ENCODE results near the gene MRPL14.

MRPL14 gene

DNA sequence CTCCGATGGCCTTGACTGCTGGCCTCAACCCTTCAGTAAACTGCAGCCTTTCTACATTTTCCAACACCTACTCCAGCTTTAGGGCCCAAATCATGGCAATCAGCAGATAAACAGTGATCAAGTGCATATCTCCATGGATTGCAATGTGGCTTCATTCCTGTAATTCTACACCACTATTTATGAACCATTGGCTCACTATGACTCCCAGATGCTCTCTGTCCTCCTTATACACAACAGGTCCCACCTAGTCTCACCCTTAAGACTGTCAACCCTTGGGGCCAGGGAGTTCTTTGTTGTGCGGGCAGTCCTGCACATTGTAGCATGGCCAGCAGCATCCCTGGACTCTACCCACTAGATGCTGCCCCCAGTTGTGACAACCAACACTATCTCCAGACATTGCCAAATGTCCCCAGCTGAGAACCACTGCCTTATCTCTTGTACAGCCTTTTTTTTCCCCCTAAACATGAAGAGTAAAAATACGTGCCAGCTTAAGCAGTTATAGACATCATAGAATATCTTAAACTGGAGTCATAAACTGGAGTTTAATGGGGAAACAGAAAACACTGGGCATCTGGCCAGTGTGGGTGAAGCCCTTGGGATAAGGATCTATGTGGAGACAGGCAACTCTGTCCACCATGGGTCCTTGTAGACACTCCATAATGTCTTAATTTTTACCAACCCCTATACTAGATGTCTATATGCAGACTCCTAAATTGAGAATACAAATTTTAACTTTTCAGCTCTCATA, 21.1 kb downstream of the MRPL14 start:
- TF ChIP-seq, protein P1, sequence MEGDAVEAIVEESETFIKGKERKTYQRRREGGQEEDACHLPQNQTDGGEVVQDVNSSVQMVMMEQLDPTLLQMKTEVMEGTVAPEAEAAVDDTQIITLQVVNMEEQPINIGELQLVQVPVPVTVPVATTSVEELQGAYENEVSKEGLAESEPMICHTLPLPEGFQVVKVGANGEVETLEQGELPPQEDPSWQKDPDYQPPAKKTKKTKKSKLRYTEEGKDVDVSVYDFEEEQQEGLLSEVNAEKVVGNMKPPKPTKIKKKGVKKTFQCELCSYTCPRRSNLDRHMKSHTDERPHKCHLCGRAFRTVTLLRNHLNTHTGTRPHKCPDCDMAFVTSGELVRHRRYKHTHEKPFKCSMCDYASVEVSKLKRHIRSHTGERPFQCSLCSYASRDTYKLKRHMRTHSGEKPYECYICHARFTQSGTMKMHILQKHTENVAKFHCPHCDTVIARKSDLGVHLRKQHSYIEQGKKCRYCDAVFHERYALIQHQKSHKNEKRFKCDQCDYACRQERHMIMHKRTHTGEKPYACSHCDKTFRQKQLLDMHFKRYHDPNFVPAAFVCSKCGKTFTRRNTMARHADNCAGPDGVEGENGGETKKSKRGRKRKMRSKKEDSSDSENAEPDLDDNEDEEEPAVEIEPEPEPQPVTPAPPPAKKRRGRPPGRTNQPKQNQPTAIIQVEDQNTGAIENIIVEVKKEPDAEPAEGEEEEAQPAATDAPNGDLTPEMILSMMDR (IDR thresholded peaks at IDR 0.05; ENCODE audit: low read depth, low read length) = no peak
- no peak overlapping the region for H3K4me3 ChIP-seq (ENCODE audit: low read depth, low read length)

- no peak overlapping the region for H3K4me3 ChIP-seq (ENCODE audit: low read depth, low read length)
- TF ChIP-seq, protein P1 (IDR thresholded peaks at IDR 0.05; ENCODE audit: low read depth, low read length) = no peak
Observed at GRCh38 chr6:44105146-44105545, 22.1 kb downstream of the MRPL14 start.

DNA sequence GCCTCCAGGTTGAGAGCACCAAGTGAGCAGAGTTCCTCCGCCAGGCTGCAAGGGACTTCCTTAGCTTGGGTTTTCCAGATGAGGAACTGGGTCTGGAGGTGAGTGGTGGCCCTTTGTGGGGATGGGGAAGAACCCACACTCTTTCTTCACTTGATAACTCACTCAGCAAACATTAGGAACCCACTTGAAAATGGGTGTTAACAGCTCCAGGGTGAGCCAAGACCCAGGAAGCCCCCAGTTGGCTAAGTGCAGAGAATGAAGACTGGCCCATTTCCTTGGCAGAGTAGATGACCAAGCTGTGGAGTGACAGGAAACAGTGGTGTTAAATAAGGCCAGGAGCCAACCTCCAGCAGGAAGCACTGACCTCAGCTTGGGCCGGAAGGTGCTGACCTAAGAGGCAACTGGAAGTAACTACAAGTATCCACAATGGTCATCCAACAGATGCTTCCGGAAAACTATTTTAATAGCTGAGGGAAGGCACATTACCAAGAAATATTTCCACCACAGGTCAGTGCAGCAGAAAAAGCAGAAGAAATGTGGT, 22.7 kb downstream of the MRPL14 start:
- no peak overlapping the region for H3K4me3 ChIP-seq (ENCODE audit: low read depth, low read length)
- TF ChIP-seq, protein P1 (IDR thresholded peaks at IDR 0.05; ENCODE audit: low read depth, low read length) = no peak

GRCh38 chr6:44102527-44102926, 24.7 kb downstream of the MRPL14 start:
- H3K4me3 ChIP-seq (ENCODE audit: low read depth, low read length) = no peak overlapping the region
- TF ChIP-seq, protein P1 (IDR thresholded peaks at IDR 0.05; ENCODE audit: low read depth, low read length) = no peak

DNA sequence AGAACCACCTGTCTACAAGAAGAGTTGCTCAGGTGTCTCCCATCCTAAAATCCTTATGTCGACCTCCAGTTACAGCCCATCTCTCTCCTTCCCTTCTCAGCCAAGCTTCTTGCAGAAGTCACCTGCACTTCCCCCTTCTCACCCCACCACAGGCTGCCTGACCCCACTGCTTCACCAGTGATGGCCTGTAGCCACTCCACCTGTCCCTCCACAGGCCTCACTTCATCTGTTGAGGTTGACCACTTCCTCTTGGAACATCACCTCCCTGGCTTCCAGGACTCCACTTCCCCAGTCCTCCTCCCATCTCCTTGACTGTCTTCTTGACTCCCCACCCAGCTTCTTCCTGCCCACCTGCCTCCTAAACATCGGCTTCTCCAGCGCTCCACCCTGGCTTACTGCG, 25.4 kb downstream of the MRPL14 start:
- H3K4me3 ChIP-seq (ENCODE audit: low read depth, low read length) = no peak overlapping the region
- TF ChIP-seq, protein P1 (IDR thresholded peaks at IDR 0.05; ENCODE audit: low read depth, low read length) = no peak

GRCh38 chr6:44100088-44100550, 27.1 kb downstream of the MRPL14 start:
- H3K4me3 ChIP-seq (ENCODE audit: low read depth, low read length) = no peak overlapping the region
- TF ChIP-seq, protein P1 (IDR thresholded peaks at IDR 0.05; ENCODE audit: low read depth, low read length) = peak; percentile 74

- TF ChIP-seq, protein P1 (IDR thresholded peaks at IDR 0.05; ENCODE audit: low read depth, low read length) = no peak
- H3K4me3 ChIP-seq (ENCODE audit: low read depth, low read length) = no peak overlapping the region
Observed at GRCh38 chr6:44099192-44099591, 28.1 kb downstream of the MRPL14 start.

Measured in WI38 (cell line).